22Rv1 (cell line): Measurements from ENCODE around the gene KMT5C.

Experiments used
- H3K27ac ChIP-seq: fragments of 450-650 bp; 2 replicates; pipeline ENCODE4 v1.5.1; 2017
- ZFX ChIP-seq: fragments of 450-650 bp; IDR thresholded peaks from 2 replicates; pipeline ENCODE4 v1.6.1; 2017; ENCODE audit warnings: antibody characterized with exemption, borderline replicate concordance
- TF ChIP-seq, protein P1 (sequence below): fragments of 450-650 bp; IDR thresholded peaks from 2 replicates; pipeline ENCODE4 v1.5.1; 2017; ENCODE audit warnings: mild to moderate bottlenecking

Gene KMT5C

DNA sequence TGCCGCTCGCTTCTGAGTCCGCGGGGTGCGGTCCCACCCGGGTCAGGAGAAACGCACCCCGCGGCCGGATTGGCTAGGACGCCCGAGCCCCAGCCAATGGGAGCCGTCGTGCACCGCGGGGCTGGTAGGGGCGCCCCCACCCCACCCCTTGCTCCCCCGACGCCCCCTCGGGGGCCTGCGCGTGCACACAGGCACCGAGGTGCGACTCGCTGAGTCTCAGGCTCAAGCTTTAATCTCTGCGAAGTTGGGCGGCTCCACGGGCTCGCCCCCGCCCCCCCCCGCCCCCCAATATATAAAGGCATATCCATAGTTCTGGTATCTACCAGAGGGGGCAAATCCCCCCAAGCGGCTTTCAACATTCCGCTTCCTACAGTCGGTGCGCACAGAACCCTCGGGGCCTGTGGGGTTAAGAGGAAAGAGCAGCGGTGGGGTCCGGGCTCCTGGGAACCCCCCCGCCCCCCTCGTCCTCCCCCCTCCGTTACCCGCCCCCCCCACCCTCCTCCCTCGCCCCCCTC, 15.1 kb downstream of the KMT5C start, which contains the start of gene COX6B2:
TSS of gene COX6B2 (minus strand) at position 22 of the 515 bp plus-strand sequence. CDS start 198 bp downstream, outside the sequence.
- TF ChIP-seq ZFX: no peak
- TF ChIP-seq, protein P1, sequence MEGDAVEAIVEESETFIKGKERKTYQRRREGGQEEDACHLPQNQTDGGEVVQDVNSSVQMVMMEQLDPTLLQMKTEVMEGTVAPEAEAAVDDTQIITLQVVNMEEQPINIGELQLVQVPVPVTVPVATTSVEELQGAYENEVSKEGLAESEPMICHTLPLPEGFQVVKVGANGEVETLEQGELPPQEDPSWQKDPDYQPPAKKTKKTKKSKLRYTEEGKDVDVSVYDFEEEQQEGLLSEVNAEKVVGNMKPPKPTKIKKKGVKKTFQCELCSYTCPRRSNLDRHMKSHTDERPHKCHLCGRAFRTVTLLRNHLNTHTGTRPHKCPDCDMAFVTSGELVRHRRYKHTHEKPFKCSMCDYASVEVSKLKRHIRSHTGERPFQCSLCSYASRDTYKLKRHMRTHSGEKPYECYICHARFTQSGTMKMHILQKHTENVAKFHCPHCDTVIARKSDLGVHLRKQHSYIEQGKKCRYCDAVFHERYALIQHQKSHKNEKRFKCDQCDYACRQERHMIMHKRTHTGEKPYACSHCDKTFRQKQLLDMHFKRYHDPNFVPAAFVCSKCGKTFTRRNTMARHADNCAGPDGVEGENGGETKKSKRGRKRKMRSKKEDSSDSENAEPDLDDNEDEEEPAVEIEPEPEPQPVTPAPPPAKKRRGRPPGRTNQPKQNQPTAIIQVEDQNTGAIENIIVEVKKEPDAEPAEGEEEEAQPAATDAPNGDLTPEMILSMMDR: no peak
- no peak within 1 kb of the TSS for H3K27ac ChIP-seq

DNA sequence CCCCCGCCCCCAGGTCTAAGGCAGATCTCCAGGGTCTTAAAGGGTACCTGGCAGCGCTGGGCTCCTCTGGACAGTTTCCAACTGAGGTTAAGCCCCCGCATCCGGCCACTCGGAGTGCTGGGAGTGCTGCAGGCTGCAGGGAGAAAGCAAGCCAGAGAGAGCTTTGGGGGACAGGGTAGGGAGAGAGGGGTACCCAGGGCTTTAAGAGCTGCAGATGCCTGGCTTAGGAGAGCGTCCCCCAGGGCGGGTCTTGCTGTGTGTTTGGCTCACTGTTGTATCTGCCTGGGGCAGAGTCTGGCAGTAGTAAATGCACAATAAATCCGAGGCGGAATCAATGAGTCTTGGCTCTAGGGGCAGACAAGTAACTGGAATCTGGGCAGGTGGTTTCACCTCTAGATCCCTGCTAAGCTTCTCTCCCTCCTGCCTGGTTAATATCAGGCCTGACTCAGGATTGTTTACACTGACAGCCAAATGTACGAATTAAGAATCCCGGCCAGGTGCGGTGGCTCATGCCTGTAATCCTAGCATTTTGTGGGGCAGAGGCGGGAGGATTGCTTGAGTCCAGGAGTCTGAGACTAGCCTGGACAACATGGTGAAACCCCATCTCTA, 15.6 kb downstream of the KMT5C start:
- no peak overlapping the region for H3K27ac ChIP-seq
- TF ChIP-seq, protein P1: no peak
- no peak for TF ChIP-seq ZFX

DNA sequence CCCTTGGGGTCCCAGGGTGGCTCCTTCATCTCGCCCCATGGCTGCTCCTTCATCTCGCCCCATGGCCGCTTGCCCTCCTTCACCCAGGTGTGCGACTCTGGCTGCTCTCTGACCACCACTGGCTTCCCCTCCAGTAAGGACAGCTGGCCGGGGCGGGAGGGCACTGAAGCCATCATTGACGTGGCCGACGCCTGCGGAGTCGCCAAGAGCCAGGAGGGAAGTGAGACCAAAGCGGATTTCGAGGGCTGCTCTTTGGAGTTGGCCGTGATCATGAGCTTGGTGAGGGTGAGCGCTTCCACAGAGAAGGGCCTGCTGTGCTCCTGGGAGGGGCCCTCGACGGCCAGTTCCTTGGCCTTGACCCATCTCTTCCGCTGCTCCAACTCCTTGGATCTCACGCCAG, 18.8 kb downstream of the KMT5C start:
- H3K27ac ChIP-seq: no peak overlapping the region
- TF ChIP-seq, protein P1: no peak
- no peak for TF ChIP-seq ZFX

DNA sequence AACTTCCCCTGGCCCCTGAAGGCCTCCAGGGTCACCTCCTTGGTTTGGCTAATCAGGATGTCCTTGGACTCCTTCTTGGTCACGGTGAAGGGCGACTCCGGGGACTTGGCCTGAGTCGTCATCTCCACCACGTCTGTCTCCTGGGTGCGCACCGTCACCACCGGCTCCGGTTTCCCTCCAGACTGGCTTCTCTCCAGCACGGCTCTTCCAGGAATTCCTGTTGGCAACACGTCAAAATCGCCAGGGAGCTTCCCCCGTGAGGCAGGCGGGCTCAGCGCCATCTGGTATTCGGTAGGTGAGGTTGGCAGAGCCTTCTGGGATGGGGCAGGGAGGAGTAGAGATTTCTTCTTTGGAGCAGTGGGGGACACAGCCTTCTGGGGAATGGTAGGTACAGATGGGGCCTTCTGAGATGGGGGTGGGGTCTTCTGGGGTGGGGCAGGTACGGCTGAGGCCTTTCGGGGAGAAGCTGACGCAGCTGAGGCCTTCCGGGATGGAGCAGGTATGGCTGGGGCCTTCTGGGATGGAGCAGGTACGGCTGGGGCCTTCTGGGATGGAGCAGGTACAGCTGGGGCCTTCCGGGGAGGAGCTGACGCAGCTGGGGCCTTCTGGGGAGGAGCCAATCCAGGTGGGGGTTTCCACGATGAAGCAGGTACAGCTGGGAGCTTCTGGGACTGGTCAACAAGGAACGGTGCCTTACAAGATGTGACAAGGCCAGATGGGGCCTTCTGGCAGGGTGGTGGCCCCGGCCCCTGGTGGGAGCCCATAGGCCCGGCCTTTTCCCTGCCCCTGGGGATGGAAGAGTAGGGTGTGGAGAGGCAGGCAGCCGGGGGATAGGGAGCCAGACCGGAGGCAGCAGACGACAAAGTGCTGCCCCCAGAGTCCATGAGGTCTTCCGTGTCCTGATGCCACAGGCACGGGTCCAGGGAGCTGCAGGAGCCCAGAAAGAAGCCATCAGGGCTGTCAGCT, 19.6 kb downstream of the KMT5C start:
- TF ChIP-seq, protein P1: no peak
- TF ChIP-seq ZFX: no peak

DNA sequence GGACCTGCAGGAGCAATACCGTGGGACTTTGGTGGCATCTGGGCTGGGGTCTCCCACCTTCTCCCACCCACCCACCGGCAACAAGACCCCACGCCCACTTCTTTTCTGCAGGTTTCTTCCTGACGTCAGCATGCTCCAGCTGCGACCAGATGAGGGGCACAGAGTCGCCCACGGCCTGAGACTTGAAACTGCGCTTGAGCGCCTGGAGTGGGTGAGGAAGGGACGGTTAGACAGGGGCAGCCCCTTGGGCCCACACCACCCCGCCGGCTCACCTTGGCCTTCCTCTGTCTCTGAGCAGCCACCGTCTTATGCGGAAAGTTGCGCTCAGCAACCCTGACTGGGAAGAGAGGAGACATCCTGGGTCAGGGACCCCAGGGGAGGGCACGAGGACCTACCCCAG, 21.2 kb downstream of the KMT5C start:
- no peak for TF ChIP-seq ZFX
- TF ChIP-seq, protein P1: no peak
- H3K27ac ChIP-seq: no peak overlapping the region

More for the DNA sequence above, 19.6 kb downstream of the KMT5C start:
- H3K27ac ChIP-seq: no peak overlapping the region

DNA sequence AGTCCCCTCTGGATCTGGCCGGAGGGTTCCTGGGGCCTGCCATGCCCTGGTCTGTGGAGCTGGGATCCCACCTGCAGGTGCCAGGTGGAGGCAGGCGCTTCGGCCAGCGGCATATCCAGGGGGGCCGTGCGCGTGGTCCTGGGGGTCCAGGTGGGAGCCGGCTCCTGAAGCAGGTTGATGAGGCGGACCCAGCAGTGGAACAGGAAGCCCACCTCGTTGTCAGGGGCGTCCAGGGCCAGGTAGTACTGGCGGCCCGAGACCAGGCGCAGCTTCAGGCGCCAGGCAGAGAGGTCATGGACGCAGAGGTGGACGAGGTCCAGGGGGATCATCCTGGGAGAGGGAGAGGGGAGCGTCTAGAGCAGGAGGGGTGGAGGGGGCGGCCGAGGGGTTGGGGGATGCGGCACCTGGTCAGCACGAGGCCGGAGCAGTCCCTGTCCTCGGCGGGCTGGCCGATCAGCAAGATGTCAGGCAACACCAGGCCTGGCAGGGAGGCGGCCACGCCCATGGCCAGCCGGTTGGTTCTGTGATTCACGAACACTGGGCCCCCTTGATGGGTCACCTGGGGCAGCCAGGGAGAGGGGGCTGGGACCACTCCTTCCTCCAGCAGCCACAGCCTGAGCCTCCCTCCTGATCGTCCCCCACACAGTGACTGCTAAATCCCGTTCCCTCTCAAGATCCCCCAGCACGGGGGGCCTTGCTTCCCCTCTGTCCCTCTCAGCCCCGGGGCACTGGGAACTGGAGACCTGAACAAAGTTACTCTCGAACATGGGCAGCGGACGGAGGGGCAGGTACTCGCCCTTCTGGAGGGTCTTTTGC, 22.7 kb downstream of the KMT5C start:
- H3K27ac ChIP-seq: no peak overlapping the region
- TF ChIP-seq ZFX: no peak
- TF ChIP-seq, protein P1: no peak
